H1 (cell line): ENCODE results near the gene LCE6A. TPM values are rescaled to one million over a fixed set of nuclear protein-coding genes. Genes with fewer than 3 reads are reported as not detected.

ENCODE experiments used
- CTCF ChIA-PET: fragments of 300-600 bp; sonication (Branson Sonifier 250); formaldehyde crosslinking; loops from one replicate; lab custom pipeline; 2021; ENCODE audit not compliant: partially characterized antibody; lab: Charles Lee
- POLR2A ChIA-PET: fragments of 300-600 bp; sonication (Branson Sonifier 250); formaldehyde crosslinking; loops from one replicate; lab custom pipeline; 2021; ENCODE audit warnings: inconsistent platforms; ENCODE audit not compliant: partially characterized antibody; lab: Charles Lee
- DNase-seq, 2 experiments: peaks; one replicate each; pipeline versions ENCODE4 v3.0.0 to v3.0.0-alpha.2; 2010 to 2022; ENCODE audit warnings: low spot score in 2 of 2, low read depth in 1 of 2, mixed read lengths in 1 of 2
- FAIRE-seq: peaks from 2 replicates; lab custom pipeline; 2011; peaks lifted over from hg19 to GRCh38; lab: Jason Lieb, UNC
- H2AFZ ChIP-seq: 2 replicates; pipeline ENCODE4 v1.8.1; 2012; ENCODE audit warnings: low read length, inconsistent platforms
- H2AK5ac ChIP-seq: 2 replicates; pipeline ENCODE4 v1.6.1; 2013; ENCODE audit warnings: low read depth, low read length
- H2BK120ac ChIP-seq: replicated peaks from 2 replicates; pipeline ENCODE3; 2013; ENCODE audit warnings: low read depth, low read length, inconsistent platforms
- H2BK12ac ChIP-seq: 2 replicates; pipeline ENCODE4 v1.6.1; 2013; ENCODE audit warnings: low read depth, low read length
- H2BK15ac ChIP-seq: 2 replicates; pipeline ENCODE4 v1.6.1; 2013; ENCODE audit warnings: low read length
- H2BK20ac ChIP-seq: 2 replicates; pipeline ENCODE4 v1.6.1; 2013; ENCODE audit warnings: low read length
- H2BK5ac ChIP-seq: 2 replicates; pipeline ENCODE4 v1.6.1; 2013; ENCODE audit warnings: low read depth, low read length
- H3K14ac ChIP-seq: 2 replicates; pipeline ENCODE4 v1.6.1; 2013; ENCODE audit warnings: inconsistent platforms; ENCODE audit not compliant: insufficient read length
- H3K18ac ChIP-seq: 2 replicates; pipeline ENCODE4 v1.6.1; 2013; ENCODE audit warnings: low read length; ENCODE audit errors: extremely low read depth
- H3K23ac ChIP-seq: 2 replicates; pipeline ENCODE4 v1.6.1; 2013; ENCODE audit warnings: inconsistent platforms; ENCODE audit not compliant: insufficient read length
- H3K23me2 ChIP-seq: 2 replicates; pipeline ENCODE4 v1.6.1; 2013; ENCODE audit warnings: low read depth, low read length
- H3K27ac ChIP-seq: 2 replicates; pipeline ENCODE4 v1.6.1; 2011; ENCODE audit warnings: low read depth, low read length, inconsistent platforms
- H3K27me3 ChIP-seq, 4 experiments: replicated peaks in 1 of 4; 1 replicate in 1 of 4; 2 replicates in 3 of 4; pipeline versions ENCODE4 v1.6.1 to v1.8.1; 2011 to 2013; ENCODE audit warnings: low read length in 3 of 4, mild to moderate bottlenecking in 3 of 4, inconsistent platforms in 2 of 4, mixed read lengths in 2 of 4, moderate library complexity in 1 of 4; ENCODE audit not compliant: control insufficient read depth in 3 of 4, insufficient read depth in 3 of 4; ENCODE audit errors: extremely low read depth in 1 of 4
- H3K36me3 ChIP-seq, 4 experiments: 2 replicates each; pipeline versions ENCODE4 v1.6.1 to v1.8.1; 2011 to 2013; ENCODE audit warnings: mild to moderate bottlenecking in 4 of 4, low read length in 3 of 4, moderate library complexity in 2 of 4, control low read depth in 1 of 4, inconsistent platforms in 1 of 4; ENCODE audit not compliant: insufficient read depth in 4 of 4, control insufficient read depth in 2 of 4
- H3K4ac ChIP-seq: replicated peaks from 2 replicates; pipeline ENCODE3; 2013; ENCODE audit warnings: low read length, low read depth, mixed read lengths, inconsistent platforms; ENCODE audit not compliant: insufficient read length
- H3K4me1 ChIP-seq, 4 experiments: replicated peaks in 1 of 4; 1 replicate in 1 of 4; 2 replicates in 3 of 4; pipeline versions ENCODE4 v1.6.1 to v1.8.1; 2011 to 2013; ENCODE audit warnings: low read length in 3 of 4, inconsistent platforms in 2 of 4, mixed read lengths in 1 of 4; ENCODE audit not compliant: insufficient read depth in 4 of 4, control insufficient read depth in 3 of 4
- H3K4me2 ChIP-seq, 2 experiments: 2 replicates each; pipeline versions ENCODE4 v1.6.1 to v1.8.1; 2011 to 2013; ENCODE audit warnings: low read depth in 2 of 2, low read length in 2 of 2, control low read depth in 1 of 2, inconsistent platforms in 1 of 2, mild to moderate bottlenecking in 1 of 2; ENCODE audit not compliant: insufficient read depth in 1 of 2
- H3K4me3 ChIP-seq, 4 experiments: fragments of 200-600, 300-600 bp in 1 of 4; sonication (generic), shearing (Covaris generic), sonication (Bioruptor Twin) in 1 of 4; 2 replicates each; pipeline versions ENCODE4 v1.5.1 to v1.8.1; 2011 to 2016; ENCODE audit warnings: low read length in 4 of 4, low read depth in 3 of 4, control low read depth in 2 of 4, inconsistent platforms in 2 of 4, mild to moderate bottlenecking in 2 of 4, mixed read lengths in 1 of 4, moderate library complexity in 1 of 4; ENCODE audit not compliant: insufficient read depth in 2 of 4; ENCODE audit errors: extremely low read depth in 1 of 4
- H3K56ac ChIP-seq: replicated peaks from 2 replicates; pipeline ENCODE3; 2013; ENCODE audit warnings: low read depth, mild to moderate bottlenecking, mixed read lengths, low read length, inconsistent platforms; ENCODE audit not compliant: insufficient read length
- H3K79me1 ChIP-seq: 2 replicates; pipeline ENCODE4 v1.6.1; 2013; ENCODE audit warnings: low read depth, low read length, control low read depth
- H3K79me2 ChIP-seq, 2 experiments: 2 replicates each; pipeline versions ENCODE4 v1.6.1 to v1.8.1; 2012 to 2013; ENCODE audit warnings: low read length in 2 of 2, mild to moderate bottlenecking in 2 of 2, inconsistent platforms in 1 of 2; ENCODE audit not compliant: insufficient read depth in 2 of 2, control insufficient read depth in 1 of 2
- H3K9ac ChIP-seq, 4 experiments: replicated peaks in 1 of 4; 1 replicate in 1 of 4; 2 replicates in 3 of 4; pipeline versions ENCODE4 v1.6.1 to v1.8.1; 2011 to 2013; ENCODE audit warnings: low read depth in 3 of 4, low read length in 3 of 4, control low read depth in 2 of 4, mild to moderate bottlenecking in 2 of 4, moderate library complexity in 2 of 4, inconsistent platforms in 1 of 4; ENCODE audit errors: extremely low read depth in 1 of 4
- H3K9me3 ChIP-seq, 2 experiments: 2 replicates each; pipeline versions ENCODE4 v1.6.1 to v1.8.1; 2012 to 2013; ENCODE audit warnings: mild to moderate bottlenecking in 2 of 2, moderate library complexity in 2 of 2, control low read depth in 1 of 2, inconsistent platforms in 1 of 2, low read depth in 1 of 2, low read length in 1 of 2, mixed read lengths in 1 of 2; ENCODE audit not compliant: insufficient read depth in 2 of 2
- H4K20me1 ChIP-seq, 2 experiments: replicated peaks in 1 of 2; 2 replicates each; pipeline versions ENCODE3 to v1.8.1; 2011 to 2013; ENCODE audit warnings: inconsistent platforms in 2 of 2, low read length in 2 of 2, mild to moderate bottlenecking in 1 of 2; ENCODE audit not compliant: insufficient read depth in 2 of 2, control insufficient read depth in 1 of 2
- H4K5ac ChIP-seq: 2 replicates; pipeline ENCODE4 v1.6.1; 2013; ENCODE audit warnings: low read length, low read depth, mixed read lengths, inconsistent platforms; ENCODE audit not compliant: insufficient read length
- H4K8ac ChIP-seq: 2 replicates; pipeline ENCODE4 v1.8.0; 2013; ENCODE audit warnings: mild to moderate bottlenecking, moderate library complexity, low read length, inconsistent platforms; ENCODE audit not compliant: insufficient read depth; ENCODE audit errors: extremely low read depth
- H4K91ac ChIP-seq: replicated peaks from 2 replicates; pipeline ENCODE3; 2013; ENCODE audit warnings: low read length, mixed read lengths, inconsistent platforms; ENCODE audit not compliant: insufficient read length
- KDM4A ChIP-seq: IDR thresholded peaks from one replicate; pipeline ENCODE4 v1.7.1; 2012; ENCODE audit warnings: low read depth, mild to moderate bottlenecking, moderate library complexity, low read length, inconsistent platforms; ENCODE audit not compliant: severe bottlenecking
- RFX5 ChIP-seq: IDR thresholded peaks from 2 replicates; pipeline ENCODE4 v1.6.1; 2011; ENCODE audit warnings: low read depth, low read length, improper control_type of control experiment, borderline replicate concordance
- TEAD4 ChIP-seq: IDR thresholded peaks from 2 replicates; pipeline ENCODE4 v1.6.1; 2012; ENCODE audit warnings: low read depth, low read length, inconsistent platforms, mixed read lengths
- WGBS, 2 experiments: shearing (Covaris generic) in 1 of 2; methylation state at CpG; one replicate each; pipeline versions ENCODE4 v1.1.6 to v1.1.7; 2013 to 2015; ENCODE audit warnings: low lambda C conversion rate in 2 of 2, mixed read lengths in 2 of 2, inconsistent platforms in 1 of 2, low coverage in 1 of 2, missing lambda C conversion rate in 1 of 2; ENCODE audit not compliant: insufficient replicate concordance in 2 of 2, insufficient coverage in 1 of 2, insufficient read length in 1 of 2; ENCODE audit errors: extremely low coverage in 1 of 2, missing lambda C conversion rate in 1 of 2; 5-methylcytosine and 5-hydroxymethylcytosine counted together
- polyA plus RNA-seq, 7 experiments: library from polyadenylated mRNA; depleted of rRNA in 3 of 7; stranded (reverse) in 5 of 7; unstranded in 2 of 7; fragments of >200 nt in 5 of 7; fragments of 200-250 nt in 2 of 7; gene quantifications; 1 replicate in 5 of 7; 2 replicates in 1 of 7; 4 replicates in 1 of 7; pipeline versions ENCODE4 v1.2.1 to v1.2.3, GENCODE V29; 2011 to 2013; ENCODE audit warnings: missing spikeins in 2 of 7, mixed read lengths in 2 of 7
- total RNA-seq: library from RNA; stranded (reverse); fragmentation: NEBNext Ultra II Directional; extraction: Animal tissue kit (Norgen Biotek cat#: 25700); gene quantifications from 2 replicates; pipeline ENCODE4 v1.2.1, GENCODE V29; 2021

LCE6A gene
- total and polyA plus RNA-seq, 2 of the 8 experiments (the other 6 are each of a cell fraction or from before 2014, with no cell fraction given): not detected

GRCh38 chr1:152806576-152806975, 36.1 kb upstream of the LCE6A start, which contains the start of gene LCE1C:
LCE1C (minus strand) TSS chr1:152806651; CDS start chr1:152805478, 1,173 bp downstream.
- H4K8ac ChIP-seq: no peak within 1 kb of the TSS
- peaks cover 61 to 81% of the 10 kb centered on the region in 2 experiments for H3K9me3 ChIP-seq
- no peak for FAIRE-seq
- H3K9ac ChIP-seq: no peak within 1 kb of the TSS
- CTCF ChIA-PET: interaction anchor here (0.7 kb wide), 1 partner anchor 163 kb away, joined by 3 read pairs; no protein-coding TSS in a partner anchor
- no peaks in the 10 kb centered on the region for H3K23me2 ChIP-seq
- no peak within 1 kb of the TSS for H3K4me3 ChIP-seq
- DNase-seq: no peak
- H3K36me3 ChIP-seq: no peaks in the 10 kb centered on the region
- H3K27ac ChIP-seq: no peak within 1 kb of the TSS
- H3K79me1 ChIP-seq: no peaks in the 10 kb centered on the region
- no peak within 1 kb of the TSS for H2BK15ac ChIP-seq
- no peak within 1 kb of the TSS for H3K4ac ChIP-seq
- no peaks in the 10 kb centered on the region for H3K27me3 ChIP-seq
- 44% methylated on average over 3 of the region's 3 CpGs; no CpG with 5 or more reads in 1 of the 2 experiments for WGBS, 2 experiments
- H2BK120ac ChIP-seq: no peak within 1 kb of the TSS
- H2BK5ac ChIP-seq: no peak within 1 kb of the TSS
- H2BK12ac ChIP-seq: no peak within 1 kb of the TSS
- H2AFZ ChIP-seq: no peak within 1 kb of the TSS
- no peaks in the 10 kb centered on the region for H3K79me2 ChIP-seq
- TF ChIP-seq TEAD4 (no peak), KDM4A (no peak), RFX5 (no peak)
- no peaks in the 10 kb centered on the region for H3K4me1 ChIP-seq
- no peak within 1 kb of the TSS for H2AK5ac ChIP-seq
- H3K14ac ChIP-seq: no peak within 1 kb of the TSS
- no peak within 1 kb of the TSS for H4K5ac ChIP-seq
- no peak within 1 kb of the TSS for H3K23ac ChIP-seq
- no peak within 1 kb of the TSS for H3K56ac ChIP-seq
- H4K91ac ChIP-seq: no peak within 1 kb of the TSS
- H2BK20ac ChIP-seq: no peak within 1 kb of the TSS
- no peak within 1 kb of the TSS for H3K4me2 ChIP-seq
- no peak within 1 kb of the TSS for H3K18ac ChIP-seq
- POLR2A ChIA-PET: no interaction called here
- H4K20me1 ChIP-seq: no peaks in the 10 kb centered on the region
